Activated CD4-positive, alpha-beta T cell treated with anti-CD3 and anti-CD28 coated beads, Interleukin-2, amount 10 ng/mL, durations not matched to agents 7 days and 5 days (primary cell): ENCODE results near the gene C4A. TPM values are rescaled to one million over a fixed set of nuclear protein-coding genes. Genes with fewer than 3 reads are reported as not detected.

Experiments used
- CTCF ChIA-PET: fragments of 350-600 bp; sonication (Branson Sonifier 250); formaldehyde crosslinking; loops from one replicate; lab custom pipeline; 2021; ENCODE audit warnings: antibody characterized with exemption; lab: Charles Lee
- POLR2A ChIA-PET: fragments of 350-600 bp; sonication (Branson Sonifier 250); formaldehyde crosslinking; loops from one replicate; lab custom pipeline; 2021; ENCODE audit warnings: antibody characterized with exemption; lab: Charles Lee
- DNase-seq: peaks from one replicate; pipeline ENCODE4 v3.0.0-alpha.2; 2020
- H3K27ac Mint-ChIP-seq: one replicate; pipeline ENCODE4 v1.8.0; 2021; ENCODE audit warnings: mild to moderate bottlenecking, moderate library complexity, mixed read lengths
- H3K27me3 Mint-ChIP-seq: one replicate; pipeline ENCODE4 v1.8.0; 2021; ENCODE audit warnings: mixed read lengths
- H3K36me3 Mint-ChIP-seq: one replicate; pipeline ENCODE4 v1.8.0; 2021; ENCODE audit warnings: low read depth, mixed read lengths
- H3K4me1 Mint-ChIP-seq: one replicate; pipeline ENCODE4 v1.8.0; 2021; ENCODE audit warnings: mixed read lengths
- H3K4me3 Mint-ChIP-seq: one replicate; pipeline ENCODE4 v1.8.0; 2021; ENCODE audit warnings: mild to moderate bottlenecking, moderate library complexity, mixed read lengths
- H3K9me3 Mint-ChIP-seq: one replicate; pipeline ENCODE4 v1.8.0; 2021; ENCODE audit warnings: mixed read lengths
- total RNA-seq, 2 experiments: library from RNA; stranded (reverse); gene quantifications; one replicate each; pipeline ENCODE4 v1.2.3, GENCODE V29; 2021

The C4A gene
- total RNA-seq, 2 experiments from 2014 or later = 3.0 to 4.2 TPM

DNA sequence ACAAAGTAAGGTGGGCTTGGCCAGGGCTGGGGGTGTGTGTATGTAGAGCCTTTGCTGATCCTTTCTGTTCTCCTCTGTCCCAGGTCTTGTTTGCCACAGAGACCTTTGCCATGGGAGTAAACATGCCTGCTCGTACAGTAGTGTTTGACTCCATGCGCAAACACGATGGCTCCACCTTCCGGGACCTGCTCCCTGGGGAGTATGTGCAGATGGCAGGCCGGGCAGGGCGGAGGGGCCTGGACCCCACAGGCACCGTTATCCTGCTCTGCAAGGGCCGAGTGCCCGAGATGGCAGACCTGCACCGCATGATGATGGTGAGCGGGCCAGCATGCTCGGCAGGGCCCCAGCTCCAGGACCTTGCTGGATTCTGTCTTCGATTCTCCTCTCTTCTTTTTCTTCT lies 16.2 kb upstream of the C4A start:
- peaks cover 63% of the 10 kb centered on the region for H3K36me3 Mint-ChIP-seq
- no peaks in the 10 kb centered on the region for H3K27me3 Mint-ChIP-seq
- H3K4me3 Mint-ChIP-seq = no peak overlapping the region
- ChIA-PET CTCF (no interaction called here), POLR2A (no interaction called here)
- peaks cover 15% of the 10 kb centered on the region for H3K4me1 Mint-ChIP-seq
- H3K27ac Mint-ChIP-seq = no peak overlapping the region
- no peak for DNase-seq
- no peaks in the 10 kb centered on the region for H3K9me3 Mint-ChIP-seq

DNA sequence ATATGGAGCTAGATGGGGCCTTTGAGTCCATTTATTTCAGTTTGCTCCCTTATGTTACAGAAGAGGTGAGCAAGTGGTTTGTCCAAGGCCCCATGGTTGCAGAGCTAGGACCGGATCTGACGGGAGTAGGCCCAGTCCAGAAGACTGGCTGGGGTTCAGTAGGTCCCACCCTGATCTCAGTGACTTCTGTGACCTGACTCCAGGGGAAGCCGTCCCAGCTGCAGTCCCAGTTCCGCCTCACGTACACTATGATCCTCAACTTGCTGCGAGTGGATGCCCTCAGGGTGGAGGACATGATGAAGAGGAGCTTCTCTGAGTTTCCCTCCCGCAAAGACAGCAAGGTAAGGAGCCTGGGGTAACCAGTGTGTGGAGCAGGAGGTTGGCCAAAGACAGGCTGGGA lies 15.4 kb upstream of the C4A start:
- Mint-ChIP-seq H3K27ac (no peak overlapping the region), H3K9me3 (no peaks in the 10 kb centered on the region), H3K27me3 (no peaks in the 10 kb centered on the region), H3K36me3 (peaks cover 57% of the 10 kb centered on the region), H3K4me1 (peaks cover 18% of the 10 kb centered on the region), H3K4me3 (no peak overlapping the region)
- no peak for DNase-seq
- CTCF ChIA-PET = interaction anchor here (0.8 kb wide), 1 partner anchor 12 kb away, joined by 3 read pairs; no protein-coding TSS in a partner anchor
- POLR2A ChIA-PET = no interaction called here

DNA sequence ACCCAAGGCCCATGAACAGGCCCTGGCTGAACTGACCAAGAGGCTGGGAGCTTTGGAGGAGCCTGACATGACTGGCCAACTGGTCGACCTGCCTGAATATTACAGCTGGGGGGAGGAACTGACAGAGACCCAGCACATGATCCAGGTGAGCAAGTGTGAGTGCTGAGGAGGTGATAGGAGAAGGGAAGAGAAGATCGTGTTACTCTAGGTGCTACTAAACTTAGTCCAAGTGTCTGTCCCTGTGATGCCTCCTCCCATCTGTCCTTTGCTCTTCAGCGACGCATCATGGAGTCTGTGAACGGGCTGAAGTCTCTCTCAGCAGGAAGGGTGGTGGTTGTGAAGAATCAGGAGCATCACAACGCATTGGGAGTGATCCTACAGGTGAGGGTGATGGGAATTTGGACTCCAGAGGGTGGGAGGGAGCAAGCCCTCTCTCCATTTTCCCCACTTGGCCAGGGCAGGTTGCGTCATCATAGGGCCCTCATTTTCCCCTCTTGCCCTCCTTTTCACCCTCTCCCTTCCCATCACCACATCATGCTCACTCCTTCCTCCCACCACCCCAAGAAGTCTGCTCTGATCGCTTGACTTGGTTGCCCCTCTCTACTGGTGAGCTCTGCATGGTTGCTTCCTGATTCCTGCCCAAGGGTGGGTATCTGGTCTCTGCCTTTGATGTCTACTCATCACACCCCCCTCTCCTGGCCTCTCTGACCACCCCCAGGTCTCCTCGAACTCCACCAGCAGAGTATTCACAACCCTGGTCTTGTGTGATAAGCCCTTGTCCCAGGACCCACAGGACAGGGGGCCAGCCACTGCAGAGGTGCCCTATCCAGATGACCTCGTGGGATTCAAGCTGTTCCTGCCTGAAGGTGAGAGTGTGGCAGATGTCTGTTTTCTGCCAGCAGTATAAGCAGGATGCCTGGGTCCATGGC lies 14.6 kb upstream of the C4A start:
- Mint-ChIP-seq H3K4me3 (no peak overlapping the region), H3K4me1 (peaks cover 21% of the 10 kb centered on the region), H3K27ac (no peak overlapping the region), H3K27me3 (no peaks in the 10 kb centered on the region), H3K36me3 (peaks cover 52% of the 10 kb centered on the region), H3K9me3 (no peaks in the 10 kb centered on the region)
- DNase-seq = no peak
- ChIA-PET CTCF (interaction anchor here (0.8 to 4.6 kb wide), 2 partner anchors 8 to 13 kb away, joined by 3 to 19 read pairs; partner anchors contain the start of genes NELFE and SKIC2), POLR2A (no interaction called here)

DNA sequence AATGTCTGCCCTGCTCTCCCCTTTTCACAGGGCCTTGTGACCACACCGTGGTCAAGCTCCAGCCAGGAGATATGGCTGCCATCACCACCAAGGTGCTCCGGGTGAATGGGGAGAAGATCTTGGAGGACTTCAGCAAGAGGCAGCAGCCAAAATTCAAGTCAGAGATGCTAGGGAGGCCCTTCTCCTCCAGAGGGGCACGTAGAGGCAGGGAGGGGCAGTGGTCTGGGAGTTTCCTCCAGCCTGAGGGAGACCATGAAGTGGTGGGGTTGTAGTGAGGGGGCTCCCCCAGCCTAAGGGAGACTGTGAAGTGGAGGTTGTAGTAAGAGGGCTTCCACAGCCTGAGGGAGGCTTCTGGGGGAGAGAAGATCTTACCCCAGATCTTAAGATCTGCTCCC lies 13.9 kb upstream of the C4A start:
- H3K27ac Mint-ChIP-seq = no peak overlapping the region
- ChIA-PET POLR2A (no interaction called here), CTCF (interaction anchor here (4.6 kb wide), 1 partner anchor 9 kb away, joined by 19 read pairs; the partner anchor contains the start of genes NELFE and SKIC2)
- H3K4me1 Mint-ChIP-seq = peaks cover 26% of the 10 kb centered on the region
- H3K27me3 Mint-ChIP-seq = no peaks in the 10 kb centered on the region
- no peak overlapping the region for H3K4me3 Mint-ChIP-seq
- no peak for DNase-seq
- peaks cover 50% of the 10 kb centered on the region for H3K36me3 Mint-ChIP-seq
- H3K9me3 Mint-ChIP-seq = no peaks in the 10 kb centered on the region

DNA sequence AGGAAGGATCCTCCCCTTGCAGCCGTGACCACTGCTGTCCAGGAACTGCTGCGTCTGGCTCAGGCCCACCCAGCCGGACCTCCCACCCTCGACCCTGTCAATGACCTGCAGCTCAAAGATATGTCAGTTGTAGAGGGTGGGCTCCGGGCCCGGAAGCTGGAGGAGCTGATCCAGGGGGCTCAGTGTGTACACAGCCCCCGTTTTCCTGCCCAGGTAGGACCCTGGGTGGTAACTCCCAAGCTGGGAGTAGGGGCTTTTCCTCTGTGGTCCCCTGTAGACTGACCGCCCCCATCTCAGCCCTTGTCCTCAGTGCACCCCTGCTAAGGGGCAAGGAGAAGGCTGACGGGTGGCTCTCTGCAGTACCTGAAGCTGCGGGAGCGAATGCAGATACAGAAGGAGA lies 13.5 kb upstream of the C4A start:
- ChIA-PET POLR2A (no interaction called here), CTCF (interaction anchor here (4.6 kb wide), 1 partner anchor 9 kb away, joined by 19 read pairs; the partner anchor contains the start of genes NELFE and SKIC2)
- Mint-ChIP-seq H3K27ac (no peak overlapping the region), H3K4me3 (no peak overlapping the region), H3K27me3 (no peaks in the 10 kb centered on the region), H3K9me3 (no peaks in the 10 kb centered on the region), H3K4me1 (peaks cover 30% of the 10 kb centered on the region), H3K36me3 (peaks cover 46% of the 10 kb centered on the region)
- DNase-seq = no peak

DNA sequence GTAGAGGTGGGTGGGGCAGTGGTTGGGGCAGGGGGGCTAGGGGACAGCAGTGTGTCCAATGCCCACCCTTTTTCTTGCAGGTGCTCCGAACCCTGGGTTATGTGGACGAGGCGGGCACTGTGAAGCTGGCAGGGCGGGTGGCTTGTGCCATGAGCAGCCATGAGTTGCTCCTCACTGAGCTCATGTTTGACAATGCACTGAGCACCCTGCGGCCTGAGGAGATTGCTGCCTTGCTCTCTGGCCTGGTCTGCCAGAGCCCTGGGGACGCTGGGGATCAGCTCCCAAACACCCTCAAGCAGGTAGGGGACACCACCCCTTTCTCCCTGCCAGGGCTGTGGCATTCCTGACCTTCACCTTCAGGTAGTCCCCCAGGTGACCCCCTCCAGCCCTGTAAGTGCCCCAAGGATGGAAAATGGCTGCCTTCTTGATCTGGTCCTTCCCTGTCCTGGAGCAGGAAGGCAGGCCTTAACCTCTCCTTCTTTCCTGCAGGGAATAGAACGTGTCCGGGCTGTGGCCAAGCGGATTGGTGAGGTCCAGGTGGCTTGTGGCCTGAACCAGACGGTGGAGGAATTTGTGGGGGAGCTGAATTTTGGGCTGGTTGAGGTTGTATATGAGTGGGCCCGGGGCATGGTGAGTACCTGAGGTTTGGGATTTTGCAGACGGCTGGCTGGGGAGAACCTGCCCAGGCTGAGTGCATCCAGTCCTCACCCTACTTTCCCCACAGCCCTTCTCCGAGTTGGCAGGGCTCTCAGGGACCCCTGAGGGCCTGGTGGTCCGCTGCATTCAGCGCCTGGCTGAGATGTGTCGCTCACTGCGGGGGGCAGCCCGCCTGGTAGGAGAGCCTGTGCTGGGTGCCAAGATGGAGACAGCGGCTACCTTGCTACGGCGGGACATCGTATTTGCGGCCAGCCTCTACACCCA lies 12.8 kb upstream of the C4A start:
- H3K4me3 Mint-ChIP-seq = peak overlapping the region; percentile 90
- ChIA-PET POLR2A (no interaction called here), CTCF (interaction anchor here (4.6 kb wide), 1 partner anchor 10 kb away, joined by 19 read pairs; the partner anchor contains the start of genes NELFE and SKIC2)
- H3K36me3 Mint-ChIP-seq = peaks cover 44% of the 10 kb centered on the region
- DNase-seq = no peak
- H3K27ac Mint-ChIP-seq = no peak overlapping the region
- H3K4me1 Mint-ChIP-seq = peaks cover 36% of the 10 kb centered on the region
- H3K27me3 Mint-ChIP-seq = no peaks in the 10 kb centered on the region
- H3K9me3 Mint-ChIP-seq = no peaks in the 10 kb centered on the region

DNA sequence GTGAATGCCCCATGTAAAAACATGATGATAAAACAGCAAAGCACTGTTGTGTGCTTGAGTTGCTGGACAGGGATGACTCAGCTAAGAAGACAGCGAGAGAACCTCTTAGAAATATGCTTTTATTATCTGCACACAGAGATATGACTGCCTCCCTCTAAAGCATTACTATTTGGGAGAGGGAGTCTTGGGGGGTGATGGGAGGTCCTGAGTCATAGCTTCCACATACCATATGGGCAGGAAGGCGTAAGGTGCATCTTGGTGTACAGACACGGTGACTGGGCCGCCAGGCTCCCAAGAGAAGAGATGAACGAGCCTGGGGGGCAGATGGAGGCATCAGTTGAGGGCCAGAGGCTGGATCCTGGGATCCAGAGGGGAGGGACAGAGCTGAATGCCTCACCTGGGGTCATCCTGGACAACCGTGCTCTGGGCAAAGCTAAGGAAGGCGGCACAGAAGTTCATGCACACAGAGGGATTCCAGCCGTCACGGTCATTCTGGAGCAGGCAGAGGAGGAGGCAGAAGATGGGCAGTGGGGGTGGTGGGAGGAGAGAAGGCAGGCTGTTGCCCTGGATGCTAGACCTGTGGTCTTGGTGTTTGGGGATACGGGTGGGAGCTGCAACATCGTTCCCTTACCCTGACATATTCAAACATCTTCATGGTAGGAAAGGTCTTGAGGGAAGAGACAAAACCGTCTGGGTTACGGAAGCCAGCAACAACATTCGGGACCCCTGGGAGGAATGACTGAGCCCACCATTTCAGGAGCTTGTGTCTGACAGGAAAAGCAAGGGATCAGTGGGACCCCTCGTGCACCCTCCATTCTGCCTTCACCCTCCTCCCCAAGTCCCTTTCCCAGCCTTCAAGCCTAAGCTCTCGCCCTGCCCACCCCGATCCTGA lies 11.9 kb upstream of the C4A start:
- Mint-ChIP-seq H3K27me3 (no peaks in the 10 kb centered on the region), H3K4me1 (peaks cover 37% of the 10 kb centered on the region), H3K36me3 (peaks cover 37% of the 10 kb centered on the region), H3K27ac (peak overlapping the region; percentile 99), H3K9me3 (no peaks in the 10 kb centered on the region), H3K4me3 (peak overlapping the region; percentile 90)
- DNase-seq = no peak
- ChIA-PET CTCF (interaction anchor here (0.5 to 4.6 kb wide), 5 partner anchors 8 to 1837 kb away, joined by 3 to 19 read pairs (median 3); partner anchors contain the start of genes NELFE and SKIC2), POLR2A (interaction anchor here (0.6 kb wide), 1 partner anchor 24 kb away, joined by 3 read pairs; no protein-coding TSS in a partner anchor)

DNA sequence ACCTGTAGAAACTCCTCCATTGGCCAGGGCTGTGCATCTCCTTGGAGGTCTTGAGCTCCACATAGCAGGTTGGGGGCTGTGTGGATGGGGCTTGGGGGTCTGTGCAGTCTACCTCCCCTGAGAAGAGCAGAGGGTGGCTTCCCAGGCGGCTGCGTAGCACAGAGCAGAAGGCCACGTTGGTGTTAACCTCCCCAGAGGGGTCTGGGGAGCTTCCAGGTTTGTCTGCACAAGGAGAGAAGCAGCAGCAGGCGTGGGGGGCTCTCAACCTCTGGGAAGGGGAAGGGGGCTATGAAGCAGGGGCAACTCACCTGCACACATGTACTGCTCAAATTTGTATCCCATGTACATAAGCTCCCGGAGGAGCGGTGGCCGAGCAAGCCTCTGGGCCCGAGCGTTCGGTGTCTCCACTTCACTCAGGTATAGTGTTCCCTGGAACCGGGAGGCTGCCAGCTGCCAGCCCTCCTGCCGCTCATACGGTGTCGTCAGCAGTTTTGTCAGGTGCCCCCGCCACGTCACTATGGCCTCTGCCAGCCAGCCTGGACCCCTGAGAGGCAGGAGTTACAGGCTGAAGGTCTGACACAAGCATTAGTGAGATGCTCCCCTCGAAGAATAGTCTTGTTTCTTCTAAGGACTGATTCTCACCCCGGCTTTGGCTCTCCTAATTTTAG lies 11.1 kb upstream of the C4A start:
- DNase-seq = no peak
- ChIA-PET CTCF (interaction anchor here (0.9 to 4.6 kb wide), 5 partner anchors 9 to 19 kb away, joined by 3 to 19 read pairs (median 4); partner anchors contain the start of genes NELFE and SKIC2), POLR2A (interaction anchor here (0.6 kb wide), 3 partner anchors 16 to 25 kb away, joined by 3 to 7 read pairs (median 3); no protein-coding TSS in a partner anchor)
- Mint-ChIP-seq H3K4me1 (peaks cover 37% of the 10 kb centered on the region), H3K27ac (peak overlapping the region; percentile 99), H3K9me3 (no peaks in the 10 kb centered on the region), H3K36me3 (peaks cover 35% of the 10 kb centered on the region), H3K4me3 (peak overlapping the region; percentile 90), H3K27me3 (no peaks in the 10 kb centered on the region)

DNA sequence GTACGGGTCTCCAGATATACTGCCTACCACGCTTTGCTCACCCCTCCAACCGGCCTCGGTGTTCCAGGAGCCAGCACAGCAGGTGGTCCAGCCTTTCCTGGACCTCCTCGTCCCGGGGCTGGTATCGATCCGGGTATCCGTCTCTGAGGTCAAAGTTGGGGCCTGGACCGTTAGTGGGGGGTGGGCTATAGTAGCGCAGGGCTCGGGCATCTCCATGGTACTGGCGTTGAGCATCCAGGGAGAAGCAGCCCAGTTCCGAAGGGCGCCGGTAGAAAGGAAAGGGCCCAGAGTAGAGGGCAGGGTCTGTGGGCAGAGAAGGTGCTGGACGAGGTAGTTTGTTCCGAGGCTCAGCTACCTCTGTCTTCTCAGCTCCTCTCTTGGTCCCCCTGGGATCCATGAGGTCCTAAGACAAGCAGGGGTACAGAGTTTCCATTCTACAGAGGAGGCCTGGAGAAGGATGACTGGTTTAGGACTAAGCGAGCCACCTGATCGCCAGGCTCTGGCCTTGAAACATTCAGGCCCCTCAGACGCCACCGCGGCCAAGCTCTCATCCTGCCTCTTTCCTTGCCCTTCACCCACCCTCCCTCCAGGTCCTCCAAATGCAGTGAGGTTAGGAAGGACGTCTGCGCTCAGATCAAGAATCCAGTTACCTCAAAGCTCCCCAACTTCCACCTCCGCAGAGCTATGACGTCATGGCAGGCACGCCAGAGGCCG lies 10.4 kb upstream of the C4A start:
- H3K4me1 Mint-ChIP-seq = peaks cover 37% of the 10 kb centered on the region
- H3K27me3 Mint-ChIP-seq = no peaks in the 10 kb centered on the region
- peaks cover 31% of the 10 kb centered on the region for H3K36me3 Mint-ChIP-seq
- peak overlapping the region; percentile 90 for H3K4me3 Mint-ChIP-seq
- DNase-seq = no peak
- CTCF ChIA-PET = interaction anchor here (0.7 to 4.6 kb wide), 5 partner anchors 12 to 108 kb away, joined by 3 to 19 read pairs (median 4); partner anchors contain the start of genes NELFE and SKIC2
- no peaks in the 10 kb centered on the region for H3K9me3 Mint-ChIP-seq
- peak overlapping the region; percentile 99 for H3K27ac Mint-ChIP-seq
- POLR2A ChIA-PET = interaction anchor here (0.6 kb wide), 4 partner anchors 16 to 345 kb away, joined by 3 to 7 read pairs (median 4); no protein-coding TSS in a partner anchor

DNA sequence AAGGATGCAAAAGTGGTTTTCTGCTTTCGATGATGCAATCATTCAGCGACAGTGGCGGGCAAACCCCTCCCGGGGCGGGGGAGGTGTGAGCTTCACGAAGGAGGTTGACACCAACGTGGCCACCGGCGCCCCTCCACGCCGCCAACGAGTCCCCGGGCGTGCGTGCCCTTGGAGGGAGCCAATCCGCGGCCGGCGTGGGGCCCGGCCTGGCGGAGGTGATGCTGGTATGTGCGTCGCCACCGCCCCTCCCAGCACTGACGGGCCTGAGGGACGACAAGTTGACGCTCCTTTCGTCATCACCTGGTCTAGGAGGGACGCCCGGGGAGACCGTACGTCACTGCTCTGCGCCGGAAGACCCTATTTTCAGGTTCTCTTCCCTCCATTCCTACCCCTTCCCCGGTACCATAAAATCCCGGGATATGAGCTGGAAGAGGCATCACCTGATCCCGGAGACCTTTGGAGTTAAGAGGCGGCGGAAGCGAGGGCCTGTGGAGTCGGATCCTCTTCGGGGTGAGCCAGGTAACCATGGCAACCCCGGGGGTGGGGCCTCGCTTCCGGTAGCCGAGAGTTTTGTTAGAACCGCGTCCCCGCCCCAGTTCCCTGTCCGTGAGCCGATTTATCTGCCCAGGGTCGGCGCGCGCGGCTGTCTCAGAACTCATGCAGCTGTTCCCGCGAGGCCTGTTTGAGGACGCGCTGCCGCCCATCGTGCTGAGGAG lies 9.7 kb upstream of the C4A start, which contains the start of gene DXO:
Gene DXO (minus strand): TSS at position 146 of the 716 bp plus-strand sequence. CDS start 463 bp downstream, outside the sequence.
- peaks cover 28% of the 10 kb centered on the region for H3K36me3 Mint-ChIP-seq
- H3K4me1 Mint-ChIP-seq = peaks cover 37% of the 10 kb centered on the region
- peak within 1 kb of the TSS; percentile 99 for H3K27ac Mint-ChIP-seq
- ChIA-PET POLR2A (interaction anchor here (0.6 kb wide), 2 partner anchors 141 to 346 kb away, joined by 3 to 5 read pairs; no protein-coding TSS in a partner anchor), CTCF (interaction anchor here (0.7 to 4.6 kb wide), 4 partner anchors 13 to 109 kb away, joined by 3 to 19 read pairs (median 4); partner anchors contain the start of genes NELFE and SKIC2)
- peak within 1 kb of the TSS; percentile 90 for H3K4me3 Mint-ChIP-seq
- no peaks in the 10 kb centered on the region for H3K27me3 Mint-ChIP-seq
- H3K9me3 Mint-ChIP-seq = peaks cover 3% of the 10 kb centered on the region
- peak; percentile 98 for DNase-seq
